H9 (cell line): ENCODE results near the gene PDCD4. TPM values are rescaled to one million over a fixed set of nuclear protein-coding genes. Genes with fewer than 3 reads are reported as not detected.

Source experiments
- DNase-seq: peaks from one replicate; pipeline ENCODE4 v3.0.0-alpha.2; 2017
- H2AFZ ChIP-seq: one replicate; pipeline ENCODE4 v1.6.1; 2013; ENCODE audit warnings: mild to moderate bottlenecking, low read length, control low read depth, moderate library complexity
- H2AK5ac ChIP-seq: 2 replicates; pipeline ENCODE4 v1.6.1; 2013; ENCODE audit warnings: low read length, control low read depth, mixed read lengths; ENCODE audit not compliant: insufficient read length
- H2BK120ac ChIP-seq: one replicate; pipeline ENCODE4 v1.6.1; 2013; ENCODE audit warnings: low read depth, mild to moderate bottlenecking, low read length, control low read depth, inconsistent platforms; ENCODE audit not compliant: poor library complexity, severe bottlenecking
- H2BK12ac ChIP-seq: 2 replicates; pipeline ENCODE4 v1.6.1; 2013; ENCODE audit warnings: low read length, control low read depth, mixed read lengths, low read depth; ENCODE audit not compliant: insufficient read length
- H2BK15ac ChIP-seq: 2 replicates; pipeline ENCODE4 v1.6.1; 2013; ENCODE audit warnings: low read depth, low read length, control low read depth
- H2BK20ac ChIP-seq: one replicate; pipeline ENCODE4 v1.6.1; 2013; ENCODE audit warnings: low read depth, mild to moderate bottlenecking, low read length, control low read depth, inconsistent platforms; ENCODE audit not compliant: poor library complexity, severe bottlenecking
- H2BK5ac ChIP-seq: 2 replicates; pipeline ENCODE4 v1.6.1; 2013; ENCODE audit warnings: low read length, control low read depth, mixed read lengths; ENCODE audit not compliant: insufficient read length
- H3K14ac ChIP-seq: 2 replicates; pipeline ENCODE4 v1.6.1; 2013; ENCODE audit warnings: low read length, control low read depth; ENCODE audit not compliant: insufficient read depth
- H3K18ac ChIP-seq: 2 replicates; pipeline ENCODE4 v1.6.1; 2013; ENCODE audit warnings: low read depth, mild to moderate bottlenecking, mixed read lengths, low read length, control low read depth; ENCODE audit not compliant: insufficient read length
- H3K23ac ChIP-seq: 2 replicates; pipeline ENCODE4 v1.6.1; 2013; ENCODE audit warnings: low read length, control low read depth, mixed read lengths, low read depth; ENCODE audit not compliant: insufficient read length
- H3K23me2 ChIP-seq: 2 replicates; pipeline ENCODE4 v1.6.1; 2013; ENCODE audit warnings: low read depth, mild to moderate bottlenecking, mixed read lengths, low read length, control low read depth; ENCODE audit not compliant: insufficient read length, poor library complexity, severe bottlenecking
- H3K27ac ChIP-seq: 2 replicates; pipeline ENCODE4 v1.5.1; 2013; ENCODE audit warnings: low read length, control low read depth, mixed read lengths, low read depth; ENCODE audit not compliant: insufficient read length
- H3K27me3 ChIP-seq: 2 replicates; pipeline ENCODE4 v1.6.1; 2013; ENCODE audit warnings: low read length, control low read depth, inconsistent platforms; ENCODE audit not compliant: insufficient read depth
- H3K4ac ChIP-seq: 2 replicates; pipeline ENCODE4 v1.6.1; 2013; ENCODE audit warnings: low read depth, mild to moderate bottlenecking, control low read depth, inconsistent platforms, low read length, moderate library complexity
- H3K4me1 ChIP-seq: 2 replicates; pipeline ENCODE4 v1.6.1; 2013; ENCODE audit warnings: low read length, control low read depth, inconsistent platforms; ENCODE audit not compliant: insufficient read depth
- H3K4me2 ChIP-seq: 2 replicates; pipeline ENCODE4 v1.6.1; 2013; ENCODE audit warnings: low read length, control low read depth, mixed read lengths; ENCODE audit not compliant: insufficient read length, insufficient read depth
- H3K56ac ChIP-seq: 2 replicates; pipeline ENCODE4 v1.6.1; 2013; ENCODE audit warnings: low read depth, mild to moderate bottlenecking, mixed read lengths, low read length, control low read depth; ENCODE audit not compliant: insufficient read length
- H3K79me1 ChIP-seq: 2 replicates; pipeline ENCODE4 v1.6.1; 2013; ENCODE audit warnings: low read depth, mild to moderate bottlenecking, moderate library complexity, low read length, control low read depth, inconsistent platforms; ENCODE audit not compliant: insufficient read depth, poor library complexity, severe bottlenecking
- H3K79me2 ChIP-seq: 2 replicates; pipeline ENCODE4 v1.6.1; 2013; ENCODE audit warnings: low read length, control low read depth, inconsistent platforms; ENCODE audit not compliant: insufficient read depth
- H3K9ac ChIP-seq: 2 replicates; pipeline ENCODE4 v1.6.1; 2013; ENCODE audit warnings: low read length, control low read depth, mixed read lengths; ENCODE audit not compliant: insufficient read length; ENCODE audit errors: extremely low read depth
- H3K9me3 ChIP-seq: one replicate; pipeline ENCODE4 v1.6.1; 2013; ENCODE audit warnings: low read depth, low read length, inconsistent platforms; ENCODE audit not compliant: control insufficient read depth
- H3T11ph ChIP-seq: one replicate; pipeline ENCODE4 v1.6.1; 2013; ENCODE audit warnings: mild to moderate bottlenecking, low read length, control low read depth, inconsistent platforms
- H4K20me1 ChIP-seq: one replicate; pipeline ENCODE4 v1.6.1; 2013; ENCODE audit not compliant: control insufficient read depth, insufficient read length, insufficient read depth
- H4K5ac ChIP-seq: 2 replicates; pipeline ENCODE4 v1.6.1; 2013; ENCODE audit warnings: low read depth, mild to moderate bottlenecking, mixed read lengths, low read length, control low read depth; ENCODE audit not compliant: insufficient read length
- H4K8ac ChIP-seq: replicated peaks from 2 replicates; pipeline ENCODE4 v1.6.1; 2013; ENCODE audit warnings: low read length, control low read depth, mixed read lengths, low read depth; ENCODE audit not compliant: insufficient read length
- H4K91ac ChIP-seq: 2 replicates; pipeline ENCODE4 v1.6.1; 2013; ENCODE audit warnings: low read depth, mild to moderate bottlenecking, moderate library complexity, mixed read lengths, low read length, control low read depth; ENCODE audit not compliant: insufficient read length
- H3K27ac Mint-ChIP-seq, 3 experiments: 2 replicates in 2 of 3; 3 replicates in 1 of 3; pipeline ENCODE4 v1.8.0; 2020 to 2021; ENCODE audit warnings: mixed read lengths in 3 of 3, mild to moderate bottlenecking in 1 of 3, moderate library complexity in 1 of 3
- H3K27me3 Mint-ChIP-seq: 2 replicates; pipeline ENCODE4 v1.8.0; 2021; ENCODE audit warnings: low read depth, mild to moderate bottlenecking, moderate library complexity, mixed read lengths
- H3K36me3 Mint-ChIP-seq, 3 experiments: 2 replicates in 2 of 3; 3 replicates in 1 of 3; pipeline ENCODE4 v1.8.0; 2020 to 2021; ENCODE audit warnings: low read depth in 3 of 3, mixed read lengths in 3 of 3; ENCODE audit not compliant: insufficient read depth in 1 of 3
- H3K4me1 Mint-ChIP-seq, 2 experiments: 2 replicates each; pipeline ENCODE4 v1.8.0; 2020; ENCODE audit warnings: mixed read lengths in 2 of 2
- H3K4me3 Mint-ChIP-seq, 2 experiments: 2 replicates in 1 of 2; 3 replicates in 1 of 2; pipeline ENCODE4 v1.8.0; 2020 to 2021; ENCODE audit warnings: mild to moderate bottlenecking in 2 of 2, mixed read lengths in 2 of 2, moderate library complexity in 1 of 2
- H3K9me3 Mint-ChIP-seq, 2 experiments: 2 replicates in 1 of 2; 3 replicates in 1 of 2; pipeline ENCODE4 v1.8.0; 2020; ENCODE audit warnings: mild to moderate bottlenecking in 2 of 2, mixed read lengths in 2 of 2, moderate library complexity in 1 of 2
- WGBS: extraction: QIAGEN DNeasy Blood & Tissue Kit; methylation state at CpG from one replicate; pipeline ENCODE4 v1.1.7; 2013; ENCODE audit warnings: missing lambda C conversion rate, low lambda C conversion rate, mixed read lengths; ENCODE audit not compliant: insufficient read length; ENCODE audit errors: extremely low coverage; 5-methylcytosine and 5-hydroxymethylcytosine counted together
- total RNA-seq: library from RNA; stranded (reverse); gene quantifications from 2 replicates; pipeline ENCODE4 v1.2.1, GENCODE V29; 2021
- TF ChIP-seq, protein P1 (sequence below): fragments of 200-600 bp; sonication (generic); conservative IDR thresholded peaks from 3 replicates; pipeline ENCODE4 v1.8.0; 2021; ENCODE audit warnings: antibody characterized with exemption, mild to moderate bottlenecking

Gene PDCD4
- total RNA-seq, 1 experiment from 2014 or later = 29.3 TPM

DNA sequence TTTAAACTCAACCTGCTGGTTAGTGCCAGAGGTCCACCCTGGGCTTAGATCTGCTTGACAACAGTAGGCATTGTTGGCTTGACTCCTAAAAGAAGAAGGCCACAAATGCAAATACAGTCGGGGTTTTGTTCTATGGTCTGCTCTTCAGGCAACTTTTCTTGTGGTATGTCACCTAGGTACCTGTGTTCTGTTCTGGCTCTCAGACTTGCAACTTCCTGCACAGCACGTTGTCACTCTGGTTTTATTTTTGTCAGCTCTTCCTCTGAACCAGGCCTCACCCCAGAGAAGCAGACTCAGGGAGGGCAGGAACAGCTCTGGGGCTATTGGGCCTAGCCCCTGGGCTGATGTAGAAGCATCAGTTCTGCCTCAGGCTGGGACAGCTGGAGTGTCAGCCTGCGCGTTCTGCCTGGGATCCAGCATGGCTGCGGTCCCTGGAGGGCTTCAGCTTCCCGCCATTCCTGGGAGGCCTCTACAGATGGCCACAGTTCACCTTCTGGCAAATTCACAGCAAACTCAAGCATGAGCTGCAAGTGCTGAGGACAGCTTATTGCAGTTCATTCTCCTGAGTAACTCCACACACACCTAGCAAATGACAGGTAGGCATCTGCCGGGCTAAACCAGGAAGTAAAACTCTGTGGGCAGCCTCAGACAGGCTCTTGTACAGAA lies 11.0 kb upstream of the PDCD4 start:
- Histone ChIP-seq H2AK5ac (no peak overlapping the region), H3K4me1 (no peaks in the 10 kb centered on the region), H2BK12ac (no peak overlapping the region), H3K9me3 (no peaks in the 10 kb centered on the region), H2BK120ac (no peak overlapping the region), H3K23me2 (no peaks in the 10 kb centered on the region), H2AFZ (no peak overlapping the region), H3K27me3 (no peaks in the 10 kb centered on the region), H4K8ac (no peak overlapping the region), H2BK20ac (no peak overlapping the region), H3T11ph (no peak overlapping the region), H3K4me2 (no peak overlapping the region), H4K5ac (no peak overlapping the region), H3K56ac (no peak overlapping the region), H2BK15ac (no peak overlapping the region), H3K27ac (no peak overlapping the region), H2BK5ac (no peak overlapping the region), H4K91ac (no peak overlapping the region), H3K18ac (no peak overlapping the region), H4K20me1 (no peaks in the 10 kb centered on the region), H3K79me1 (no peaks in the 10 kb centered on the region), H3K9ac (no peak overlapping the region), H3K4ac (no peak overlapping the region), H3K79me2 (no peaks in the 10 kb centered on the region), H3K23ac (no peak overlapping the region), H3K14ac (no peak overlapping the region)
- DNase-seq = no peak
- 0 out of 5 replicates have a peak, but pooled peaks cover 0 to 2% of the 10 kb centered on the region in 2 experiments for H3K9me3 Mint-ChIP-seq
- H3K4me3 Mint-ChIP-seq = no peak overlapping the region; a peak in 1 of 5 replicates
- H3K36me3 Mint-ChIP-seq = no peaks in the 10 kb centered on the region
- no peak overlapping the region for H3K27ac Mint-ChIP-seq
- H3K27me3 Mint-ChIP-seq = 0 out of 2 replicates have a peak, but pooled peaks cover 2% of the 10 kb centered on the region
- TF ChIP-seq, protein P1, sequence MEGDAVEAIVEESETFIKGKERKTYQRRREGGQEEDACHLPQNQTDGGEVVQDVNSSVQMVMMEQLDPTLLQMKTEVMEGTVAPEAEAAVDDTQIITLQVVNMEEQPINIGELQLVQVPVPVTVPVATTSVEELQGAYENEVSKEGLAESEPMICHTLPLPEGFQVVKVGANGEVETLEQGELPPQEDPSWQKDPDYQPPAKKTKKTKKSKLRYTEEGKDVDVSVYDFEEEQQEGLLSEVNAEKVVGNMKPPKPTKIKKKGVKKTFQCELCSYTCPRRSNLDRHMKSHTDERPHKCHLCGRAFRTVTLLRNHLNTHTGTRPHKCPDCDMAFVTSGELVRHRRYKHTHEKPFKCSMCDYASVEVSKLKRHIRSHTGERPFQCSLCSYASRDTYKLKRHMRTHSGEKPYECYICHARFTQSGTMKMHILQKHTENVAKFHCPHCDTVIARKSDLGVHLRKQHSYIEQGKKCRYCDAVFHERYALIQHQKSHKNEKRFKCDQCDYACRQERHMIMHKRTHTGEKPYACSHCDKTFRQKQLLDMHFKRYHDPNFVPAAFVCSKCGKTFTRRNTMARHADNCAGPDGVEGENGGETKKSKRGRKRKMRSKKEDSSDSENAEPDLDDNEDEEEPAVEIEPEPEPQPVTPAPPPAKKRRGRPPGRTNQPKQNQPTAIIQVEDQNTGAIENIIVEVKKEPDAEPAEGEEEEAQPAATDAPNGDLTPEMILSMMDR = no peak
- no CpG with 5 or more reads among the region's 7 CpGs for WGBS
- H3K4me1 Mint-ChIP-seq = peaks cover 4 to 19% of the 10 kb centered on the region in 2 experiments
